ENCODE data around the gene RALGPS1.

DNA sequence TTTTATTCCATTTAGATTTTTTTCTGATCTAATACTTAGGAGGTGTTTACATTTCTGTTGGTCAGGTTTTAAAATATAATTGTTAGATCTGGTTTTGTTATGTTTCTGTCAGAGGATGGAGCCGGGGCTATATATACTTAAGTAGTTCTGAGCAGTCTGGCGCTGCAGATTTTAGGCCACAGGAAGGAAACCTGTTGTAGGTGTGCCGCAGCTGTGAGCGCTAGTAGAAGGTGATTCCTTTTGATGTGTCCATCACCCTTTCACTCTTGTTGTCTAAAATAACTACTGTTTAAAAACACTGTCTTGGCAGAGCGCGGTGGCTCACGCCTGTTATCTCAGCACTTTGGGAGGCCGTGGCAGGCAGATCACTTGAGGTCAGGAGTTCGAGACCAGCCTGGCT is 37.2 kb upstream of the RALGPS1 start:
- TF ChIP-seq ZNF384 (IDR thresholded peaks at IDR 0.05), result no peak
- TF ChIP-seq BHLHE40 (IDR thresholded peaks at IDR 0.05; ENCODE audit: borderline replicate concordance), result no peak
- TF ChIP-seq HDGF (IDR thresholded peaks at IDR 0.05; ENCODE audit: borderline replicate concordance), result no peak
- no peak for TF ChIP-seq SUZ12 (IDR thresholded peaks at IDR 0.05)
- no peak for TF ChIP-seq NFRKB (IDR thresholded peaks at IDR 0.05)
- no peak for TF ChIP-seq FOXK2 (IDR thresholded peaks at IDR 0.05)
- TF ChIP-seq FOXA1 (IDR thresholded peaks at IDR 0.05), result no peak
- no peak for TF ChIP-seq FOXM1 (IDR thresholded peaks at IDR 0.05; ENCODE audit: borderline replicate concordance)
- TF ChIP-seq TARDBP (IDR thresholded peaks at IDR 0.05), result no peak
- no peak for TF ChIP-seq ELF4 (IDR thresholded peaks at IDR 0.05)
- TF ChIP-seq, protein P1, sequence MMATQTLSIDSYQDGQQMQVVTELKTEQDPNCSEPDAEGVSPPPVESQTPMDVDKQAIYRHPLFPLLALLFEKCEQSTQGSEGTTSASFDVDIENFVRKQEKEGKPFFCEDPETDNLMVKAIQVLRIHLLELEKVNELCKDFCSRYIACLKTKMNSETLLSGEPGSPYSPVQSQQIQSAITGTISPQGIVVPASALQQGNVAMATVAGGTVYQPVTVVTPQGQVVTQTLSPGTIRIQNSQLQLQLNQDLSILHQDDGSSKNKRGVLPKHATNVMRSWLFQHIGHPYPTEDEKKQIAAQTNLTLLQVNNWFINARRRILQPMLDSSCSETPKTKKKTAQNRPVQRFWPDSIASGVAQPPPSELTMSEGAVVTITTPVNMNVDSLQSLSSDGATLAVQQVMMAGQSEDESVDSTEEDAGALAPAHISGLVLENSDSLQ (IDR thresholded peaks at IDR 0.05), result no peak
- no peak for TF ChIP-seq CTBP1 (IDR thresholded peaks at IDR 0.05; ENCODE audit: borderline replicate concordance)

Measured in HEK293T (cell line).